ENCODE measurements around the gene SARM1. TPM values are rescaled to one million over a fixed set of nuclear protein-coding genes. Genes with fewer than 3 reads are reported as not detected.

SARM1 gene
- total RNA-seq, 2 donors from 2014 or later: 1.3 to 2.0 TPM

GRCh38 chr17:28340374-28340773 is 31.1 kb upstream of the SARM1 start:
- no peak overlapping the region for H3K4me3 Mint-ChIP-seq
- no peaks in the 10 kb centered on the region for H3K9me3 Mint-ChIP-seq
- H3K27me3 ChIP-seq (ENCODE audit: control insufficient read depth, insufficient read depth, low read length, poor library complexity, severe bottlenecking): no peaks in the 10 kb centered on the region
- H3K36me3 Mint-ChIP-seq (ENCODE audit: low read depth): peaks cover 44% of the 10 kb centered on the region
- WGBS, 2 experiments (ENCODE audit: insufficient coverage in 1 of 2, insufficient read length in 1 of 2): 94 to 96% methylated on average over 3 to 6 of the region's 6 CpGs
- H3K27ac Mint-ChIP-seq: no peak overlapping the region
- peaks cover 61% of the 10 kb centered on the region for H3K36me3 ChIP-seq (ENCODE audit: control insufficient read depth, insufficient read depth, low read length)
- TF ChIP-seq CTCF (conservative IDR thresholded peaks at IDR 0.05): no peak
- no peaks in the 10 kb centered on the region for H3K4me1 ChIP-seq (ENCODE audit: control insufficient read depth, insufficient read depth, low read length)
- peaks cover 1% of the 10 kb centered on the region for H3K27me3 Mint-ChIP-seq (ENCODE audit: insufficient read depth)
- no peak for DNase-seq
- H3K9me3 ChIP-seq (ENCODE audit: control insufficient read depth, low read length): no peaks in the 10 kb centered on the region
- H3K4me3 ChIP-seq (ENCODE audit: low read length): no peak overlapping the region
- H3K9ac ChIP-seq (ENCODE audit: extremely low read depth, low read length, poor library complexity, severe bottlenecking): no peak overlapping the region
- peaks cover 15% of the 10 kb centered on the region for H3K4me1 Mint-ChIP-seq
- no peak overlapping the region for H3K27ac ChIP-seq (ENCODE audit: low read depth, low read length)

- 91 to 96% methylated on average over 11 of the region's 11 CpGs for WGBS, 2 experiments (ENCODE audit: insufficient coverage in 1 of 2, insufficient read length in 1 of 2)
- H3K27me3 ChIP-seq (ENCODE audit: control insufficient read depth, insufficient read depth, low read length, poor library complexity, severe bottlenecking): no peaks in the 10 kb centered on the region
- no peak overlapping the region for H3K9ac ChIP-seq (ENCODE audit: extremely low read depth, low read length, poor library complexity, severe bottlenecking)
- Mint-ChIP-seq H3K27me3 (ENCODE audit: insufficient read depth) (no peaks in the 10 kb centered on the region), H3K27ac (no peak overlapping the region), H3K4me3 (no peak overlapping the region), H3K36me3 (ENCODE audit: low read depth) (peaks cover 56% of the 10 kb centered on the region), H3K4me1 (peaks cover 14% of the 10 kb centered on the region), H3K9me3 (no peaks in the 10 kb centered on the region)
- peaks cover 5% of the 10 kb centered on the region for H3K4me1 ChIP-seq (ENCODE audit: control insufficient read depth, insufficient read depth, low read length)
- H3K4me3 ChIP-seq (ENCODE audit: low read length): no peak overlapping the region
- H3K9me3 ChIP-seq (ENCODE audit: control insufficient read depth, low read length): no peaks in the 10 kb centered on the region
- H3K27ac ChIP-seq (ENCODE audit: low read depth, low read length): no peak overlapping the region
- no peak for TF ChIP-seq CTCF (conservative IDR thresholded peaks at IDR 0.05)
- peaks cover 72% of the 10 kb centered on the region for H3K36me3 ChIP-seq (ENCODE audit: control insufficient read depth, insufficient read depth, low read length)
- no peak for DNase-seq
Observed at GRCh38 chr17:28341516-28341915, 30.0 kb upstream of the SARM1 start.

- Mint-ChIP-seq H3K9me3 (no peaks in the 10 kb centered on the region), H3K27me3 (ENCODE audit: insufficient read depth) (no peaks in the 10 kb centered on the region), H3K36me3 (ENCODE audit: low read depth) (peaks cover 64% of the 10 kb centered on the region), H3K27ac (no peak overlapping the region), H3K4me3 (no peak overlapping the region), H3K4me1 (peaks cover 7% of the 10 kb centered on the region)
- Histone ChIP-seq H3K27me3 (ENCODE audit: control insufficient read depth, insufficient read depth, low read length, poor library complexity, severe bottlenecking) (no peaks in the 10 kb centered on the region), H3K4me3 (ENCODE audit: low read length) (no peak overlapping the region), H3K36me3 (ENCODE audit: control insufficient read depth, insufficient read depth, low read length) (peaks cover 80% of the 10 kb centered on the region), H3K27ac (ENCODE audit: low read depth, low read length) (no peak overlapping the region), H3K4me1 (ENCODE audit: control insufficient read depth, insufficient read depth, low read length) (peaks cover 5% of the 10 kb centered on the region), H3K9ac (ENCODE audit: extremely low read depth, low read length, poor library complexity, severe bottlenecking) (no peak overlapping the region), H3K9me3 (ENCODE audit: control insufficient read depth, low read length) (no peaks in the 10 kb centered on the region)
- TF ChIP-seq CTCF (conservative IDR thresholded peaks at IDR 0.05): no peak
- no peak for DNase-seq
- WGBS, 2 experiments (ENCODE audit: insufficient coverage in 1 of 2, insufficient read length in 1 of 2): 93 to 96% methylated on average over 13 to 14 of the region's 14 CpGs
Observed at GRCh38 chr17:28342313-28342712, 29.2 kb upstream of the SARM1 start.
